Measurements from ENCODE around the gene PRR23E.

DNA sequence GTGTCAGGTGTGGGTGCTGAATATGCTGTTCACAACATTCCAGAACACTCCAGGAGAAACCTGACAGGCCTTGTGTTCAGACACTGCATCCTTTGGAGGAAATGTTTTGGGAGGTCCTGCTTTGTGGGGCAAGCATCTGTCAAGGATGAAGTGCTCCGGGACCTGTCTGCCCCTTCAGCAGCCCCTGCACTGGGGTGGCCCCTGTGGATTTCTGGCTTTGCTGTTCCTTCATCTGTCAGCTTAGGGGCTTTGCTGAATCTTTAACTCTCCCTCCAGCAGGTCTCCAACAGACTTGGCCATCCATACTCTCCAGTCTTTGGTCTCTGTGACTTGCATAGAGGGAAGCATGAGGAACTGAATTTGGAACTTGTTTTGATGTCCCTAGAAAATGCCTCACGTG is 3.1 kb downstream of the PRR23E start:
- no peak for TF ChIP-seq EZH2phosphoT487 (IDR thresholded peaks at IDR 0.05; ENCODE audit: borderline replicate concordance, low read depth, low read length)
- TF ChIP-seq, protein P1, sequence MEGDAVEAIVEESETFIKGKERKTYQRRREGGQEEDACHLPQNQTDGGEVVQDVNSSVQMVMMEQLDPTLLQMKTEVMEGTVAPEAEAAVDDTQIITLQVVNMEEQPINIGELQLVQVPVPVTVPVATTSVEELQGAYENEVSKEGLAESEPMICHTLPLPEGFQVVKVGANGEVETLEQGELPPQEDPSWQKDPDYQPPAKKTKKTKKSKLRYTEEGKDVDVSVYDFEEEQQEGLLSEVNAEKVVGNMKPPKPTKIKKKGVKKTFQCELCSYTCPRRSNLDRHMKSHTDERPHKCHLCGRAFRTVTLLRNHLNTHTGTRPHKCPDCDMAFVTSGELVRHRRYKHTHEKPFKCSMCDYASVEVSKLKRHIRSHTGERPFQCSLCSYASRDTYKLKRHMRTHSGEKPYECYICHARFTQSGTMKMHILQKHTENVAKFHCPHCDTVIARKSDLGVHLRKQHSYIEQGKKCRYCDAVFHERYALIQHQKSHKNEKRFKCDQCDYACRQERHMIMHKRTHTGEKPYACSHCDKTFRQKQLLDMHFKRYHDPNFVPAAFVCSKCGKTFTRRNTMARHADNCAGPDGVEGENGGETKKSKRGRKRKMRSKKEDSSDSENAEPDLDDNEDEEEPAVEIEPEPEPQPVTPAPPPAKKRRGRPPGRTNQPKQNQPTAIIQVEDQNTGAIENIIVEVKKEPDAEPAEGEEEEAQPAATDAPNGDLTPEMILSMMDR (conservative IDR thresholded peaks at IDR 0.05; ENCODE audit: low read length), result no peak
